HEK293 (cell line): Measurements from ENCODE around the gene MAP3K9.
A peak's percentile ranks its signal among the peaks of the same experiment; 100 is the strongest.

Experiments used
- GFI1B ChIP-seq: fragments of 450-650 bp; formaldehyde crosslinking; IDR thresholded peaks from 2 replicates; pipeline ENCODE4 v1.5.1; 2016; ENCODE audit warnings: missing biosample characterization, missing genetic modification characterization
- SP2 ChIP-seq: fragments of 450-650 bp; formaldehyde crosslinking; IDR thresholded peaks from 2 replicates; pipeline ENCODE4 v1.5.1; 2016; ENCODE audit warnings: missing biosample characterization, missing genetic modification characterization
- SP3 ChIP-seq: fragments of 450-650 bp; formaldehyde crosslinking; IDR thresholded peaks from 2 replicates; pipeline ENCODE4 v1.5.1; 2016; ENCODE audit warnings: missing biosample characterization, missing genetic modification characterization
- ZBTB1 ChIP-seq: fragments of 450-650 bp; formaldehyde crosslinking; IDR thresholded peaks from 2 replicates; pipeline ENCODE4 v1.5.1; 2016; ENCODE audit warnings: missing biosample characterization, missing genetic modification characterization
- ZBTB11 ChIP-seq: fragments of 450-650 bp; formaldehyde crosslinking; conservative IDR thresholded peaks from 2 replicates; pipeline ENCODE4 v1.5.1; 2016; ENCODE audit warnings: low read depth, missing biosample characterization, missing genetic modification characterization
- ZBTB6 ChIP-seq: fragments of 450-650 bp; formaldehyde crosslinking; IDR thresholded peaks from 2 replicates; pipeline ENCODE4 v1.5.1; 2017; ENCODE audit warnings: missing biosample characterization, missing genetic modification characterization
- ZFHX2 ChIP-seq: fragments of 450-650 bp; formaldehyde crosslinking; conservative IDR thresholded peaks from 2 replicates; pipeline ENCODE4 v1.5.1; 2016; ENCODE audit warnings: missing biosample characterization, missing genetic modification characterization
- ZFP41 ChIP-seq: fragments of 450-650 bp; formaldehyde crosslinking; IDR thresholded peaks from 2 replicates; pipeline ENCODE4 v1.5.1; 2016; ENCODE audit warnings: missing biosample characterization, missing genetic modification characterization, borderline replicate concordance
- ZNF169 ChIP-seq: fragments of 450-650 bp; formaldehyde crosslinking; IDR thresholded peaks from 2 replicates; pipeline ENCODE4 v1.5.1; 2016; ENCODE audit warnings: missing biosample characterization, missing genetic modification characterization
- ZNF174 ChIP-seq: fragments of 450-650 bp; formaldehyde crosslinking; IDR thresholded peaks from 2 replicates; pipeline ENCODE4 v1.5.0; 2017; ENCODE audit warnings: missing biosample characterization, mild to moderate bottlenecking, missing genetic modification characterization
- ZNF18 ChIP-seq: fragments of 450-650 bp; formaldehyde crosslinking; IDR thresholded peaks from 2 replicates; pipeline ENCODE4 v1.5.1; 2016; ENCODE audit warnings: missing biosample characterization, missing genetic modification characterization
- ZNF26 ChIP-seq: fragments of 450-650 bp; formaldehyde crosslinking; IDR thresholded peaks from 2 replicates; pipeline ENCODE4 v1.5.1; 2016; ENCODE audit warnings: missing biosample characterization, missing genetic modification characterization
- ZNF341 ChIP-seq: fragments of 450-650 bp; formaldehyde crosslinking; IDR thresholded peaks from 2 replicates; pipeline ENCODE4; 2016; ENCODE audit warnings: low read depth, missing biosample characterization, missing genetic modification characterization
- ZNF426 ChIP-seq: fragments of 450-650 bp; formaldehyde crosslinking; IDR thresholded peaks from 2 replicates; pipeline ENCODE4 v1.5.1; 2017; ENCODE audit warnings: missing biosample characterization, missing genetic modification characterization, mild to moderate bottlenecking, inconsistent platforms, moderate library complexity
- ZNF518A ChIP-seq: fragments of 450-650 bp; formaldehyde crosslinking; conservative IDR thresholded peaks from 2 replicates; pipeline ENCODE4 v1.5.1; 2016; ENCODE audit warnings: low read depth, missing biosample characterization, missing genetic modification characterization
- ZNF639 ChIP-seq: fragments of 450-650 bp; formaldehyde crosslinking; IDR thresholded peaks from 2 replicates; pipeline ENCODE4 v1.5.1; 2016; ENCODE audit warnings: missing biosample characterization, missing genetic modification characterization
- ZNF645 ChIP-seq: fragments of 450-650 bp; formaldehyde crosslinking; IDR thresholded peaks from 2 replicates; pipeline ENCODE4; 2016; ENCODE audit warnings: missing biosample characterization, missing genetic modification characterization
- ZNF701 ChIP-seq: fragments of 450-650 bp; formaldehyde crosslinking; IDR thresholded peaks from 2 replicates; pipeline ENCODE4 v1.5.1; 2016; ENCODE audit warnings: missing biosample characterization, missing genetic modification characterization
- ZNF76 ChIP-seq: fragments of 450-650 bp; formaldehyde crosslinking; IDR thresholded peaks from 2 replicates; pipeline ENCODE4; 2016; ENCODE audit warnings: low read depth, missing biosample characterization, missing genetic modification characterization, borderline replicate concordance
- ZNF792 ChIP-seq: fragments of 450-650 bp; formaldehyde crosslinking; IDR thresholded peaks from 2 replicates; pipeline ENCODE4 v1.5.1; 2016; ENCODE audit warnings: missing biosample characterization, missing genetic modification characterization
- ZSCAN30 ChIP-seq: fragments of 450-650 bp; IDR thresholded peaks from 2 replicates; pipeline ENCODE4 v1.5.1; 2018; ENCODE audit warnings: missing biosample characterization, mild to moderate bottlenecking, missing genetic modification characterization, moderate library complexity
- ZSCAN4 ChIP-seq: fragments of 450-650 bp; formaldehyde crosslinking; IDR thresholded peaks from 2 replicates; pipeline ENCODE4 v1.5.1; 2017; ENCODE audit warnings: missing biosample characterization, missing genetic modification characterization

MAP3K9 gene

GRCh38 chr14:70822530-70823185, 13.3 kb upstream of the MAP3K9 start (continued):
- no peak for TF ChIP-seq ZBTB6
- no peak for TF ChIP-seq ZNF426 (tag by site-specific recombination)
- TF ChIP-seq ZFP41 (tag by site-specific recombination) = no peak
- TF ChIP-seq ZNF639 (tag by site-specific recombination) = 0 out of 2 replicates have a peak, but pooled peaks have one; percentile 2
- peak; percentile 70 for TF ChIP-seq SP3 (tag by site-specific recombination)
- peak; percentile 55 for TF ChIP-seq SP2
- TF ChIP-seq ZNF701 (tag by site-specific recombination) = no peak
- no peak for TF ChIP-seq ZNF518A (tag by site-specific recombination)
- no peak for TF ChIP-seq GFI1B (tag by site-specific recombination)
- TF ChIP-seq ZNF26 (tag by site-specific recombination) = no peak
- no peak for TF ChIP-seq ZNF645 (tag by site-specific recombination)
- TF ChIP-seq ZNF18 = no peak
- no peak for TF ChIP-seq ZSCAN4 (tag by site-specific recombination)
- no peak for TF ChIP-seq ZNF169
- peak; percentile 69 for TF ChIP-seq ZFHX2 (tag by site-specific recombination)
- no peak for TF ChIP-seq ZSCAN30 (tag by site-specific recombination)
- no peak for TF ChIP-seq ZBTB1 (tag by site-specific recombination)
- no peak for TF ChIP-seq ZBTB11
- no peak for TF ChIP-seq ZNF792
- TF ChIP-seq ZNF341 (tag by site-specific recombination) = no peak
- 0 out of 2 replicates have a peak, but pooled peaks have one; percentile 14 for TF ChIP-seq ZNF76
- no peak for TF ChIP-seq ZNF174 (tag by site-specific recombination)
